ENCODE data around the gene TGDS.

The TGDS gene

GRCh38 chr13:94599877-94600276 lies 3.9 kb upstream of the TGDS start:
- DNase-seq: no peak

DNA sequence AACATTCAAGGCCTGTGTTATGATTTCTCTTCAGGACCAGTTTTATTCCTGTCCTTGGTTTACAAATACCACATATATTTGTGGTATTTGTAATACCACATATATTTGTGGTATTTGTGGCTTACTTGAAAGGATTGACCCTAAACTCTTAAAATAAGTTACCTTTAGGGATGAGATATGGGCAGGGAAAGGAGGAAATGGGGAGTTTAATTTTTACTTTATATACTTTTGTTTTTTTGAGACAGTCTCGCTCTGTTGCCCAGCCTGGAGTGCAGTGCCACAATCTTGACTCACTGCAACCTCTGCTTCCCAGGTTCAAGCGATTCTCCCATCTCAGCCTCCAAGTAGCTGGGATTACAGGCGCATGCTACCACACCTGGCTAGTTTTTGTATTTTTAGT lies 2.3 kb upstream of the TGDS start:
- DNase-seq: no peak

- DNase-seq: no peak
Observed at GRCh38 chr13:94596575-94596971, 621 bp upstream of the TGDS start.

GRCh38 chr13:94595001-94595949 lies 677 bp downstream of the TGDS start:
- DNase-seq: no peak

DNA sequence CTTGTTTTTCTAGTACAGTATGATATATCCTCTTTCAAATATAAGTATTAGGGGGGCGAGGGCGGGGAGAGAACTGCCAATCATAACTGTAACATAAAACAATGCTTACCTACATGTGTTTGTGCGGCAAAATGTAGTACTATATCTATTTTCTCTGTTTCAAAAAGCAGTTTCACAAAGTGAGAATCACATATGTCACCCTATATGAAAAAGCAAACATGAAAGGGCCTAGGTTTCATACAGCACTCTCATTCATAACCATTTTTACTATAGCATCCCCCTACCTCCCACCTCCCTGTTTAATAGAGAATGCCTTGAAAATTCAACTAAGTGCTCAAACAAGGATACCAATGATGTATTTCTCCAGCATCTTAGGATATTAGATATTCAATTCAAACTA lies 5.2 kb downstream of the TGDS start:
- no peak for DNase-seq

- no peak for DNase-seq
Observed at GRCh38 chr13:94588541-94588940, 7.4 kb downstream of the TGDS start.

DNA sequence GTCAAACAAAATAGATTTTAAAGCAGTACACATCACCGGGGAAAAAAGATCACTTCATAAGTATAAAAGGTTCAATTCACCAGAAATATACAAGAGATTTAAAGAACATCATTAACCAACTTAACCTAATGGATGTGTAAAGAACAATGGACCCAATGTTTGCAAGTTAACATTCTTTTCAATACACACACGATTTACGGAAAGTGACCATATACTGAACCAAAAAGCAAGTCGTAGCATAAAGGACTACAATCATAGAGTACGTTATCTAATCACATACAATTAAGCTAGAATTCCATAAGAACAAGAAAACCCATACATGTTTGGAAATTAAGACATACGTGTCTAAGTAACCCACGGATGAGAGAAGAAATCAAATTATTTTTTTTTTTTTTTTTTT lies 9.6 kb downstream of the TGDS start:
- no peak for DNase-seq

DNA sequence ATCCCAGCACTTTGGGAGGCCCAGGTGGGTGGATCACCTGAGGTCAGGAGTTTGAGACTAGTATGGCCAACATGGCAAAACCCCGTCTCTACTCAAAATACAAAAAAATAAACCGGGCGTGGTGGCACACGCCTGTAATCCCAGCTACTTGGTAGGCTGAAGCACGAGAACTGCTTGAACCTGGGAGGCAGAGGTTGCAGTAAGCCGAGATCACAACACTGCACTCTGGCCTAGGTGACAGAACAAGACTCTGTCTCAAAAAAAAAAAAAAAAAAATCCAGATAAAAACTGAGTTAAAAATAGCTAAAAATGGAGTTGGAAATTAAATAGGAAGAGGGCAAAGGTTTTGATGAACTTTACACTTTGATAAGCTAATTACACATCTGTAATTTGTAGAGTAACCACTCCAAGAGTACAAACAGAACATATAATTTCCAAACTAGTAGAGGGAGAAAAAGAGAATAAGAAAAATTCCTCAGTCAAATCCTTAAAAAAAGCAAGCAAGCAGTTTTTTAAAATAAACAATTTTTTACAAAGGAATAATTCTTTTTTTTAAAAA lies 10.3 kb downstream of the TGDS start:
- DNase-seq: no peak

DNA sequence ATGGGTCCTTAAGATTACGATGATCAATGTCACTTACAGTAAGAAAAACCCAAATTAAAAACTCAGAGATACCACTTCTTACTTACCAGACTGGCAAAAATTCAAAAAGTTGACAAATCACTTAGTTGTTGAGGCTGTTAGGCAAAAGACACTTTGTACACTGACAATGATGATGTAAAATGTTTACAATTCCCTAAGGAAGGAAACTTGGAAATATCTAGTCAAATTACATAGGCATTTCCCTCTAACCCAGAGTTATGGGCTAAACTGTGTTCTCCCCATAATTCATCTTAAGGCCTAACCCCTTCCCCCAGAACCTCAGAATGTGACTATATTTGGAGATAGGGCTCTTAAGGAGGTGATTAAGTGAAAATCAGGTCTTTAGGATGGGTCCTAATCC lies 12.0 kb downstream of the TGDS start:
- DNase-seq: no peak

- no peak for DNase-seq
Observed at GRCh38 chr13:94579063-94579462, 16.9 kb downstream of the TGDS start.

GRCh38 chr13:94569615-94570014 lies 26.3 kb downstream of the TGDS start:
- no peak for DNase-seq

- no peak for DNase-seq
Observed at GRCh38 chr13:94568443-94568842, 27.5 kb downstream of the TGDS start.

DNA sequence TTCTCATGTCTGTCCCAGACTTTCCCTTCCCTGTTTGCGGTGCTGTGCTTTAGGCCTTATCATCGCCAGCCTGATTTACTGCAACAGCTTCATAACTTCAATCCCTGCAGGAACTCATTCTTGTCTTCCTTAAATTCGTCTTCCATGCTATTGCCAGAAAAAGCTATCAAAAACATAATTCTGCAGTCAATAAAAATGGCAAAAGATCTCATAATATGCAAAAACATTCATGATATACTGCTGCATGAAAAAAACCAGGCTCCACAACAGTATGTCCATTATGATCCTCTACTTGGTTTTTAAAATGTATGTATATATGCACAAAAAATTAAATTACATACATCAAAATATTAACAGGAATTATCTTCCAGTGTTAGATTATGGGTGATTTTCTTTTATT lies 28.4 kb downstream of the TGDS start:
- DNase-seq: no peak

- no peak for DNase-seq
Observed at GRCh38 chr13:94561126-94561525, 34.8 kb downstream of the TGDS start.

GRCh38 chr13:94560116-94560515 lies 35.8 kb downstream of the TGDS start:
- DNase-seq: no peak

GRCh38 chr13:94559222-94559795 lies 36.6 kb downstream of the TGDS start:
- no peak for DNase-seq

- no peak for DNase-seq
Observed at GRCh38 chr13:94558716-94559115, 37.2 kb downstream of the TGDS start.

GRCh38 chr13:94557684-94558235 lies 38.2 kb downstream of the TGDS start:
- DNase-seq: no peak

- DNase-seq: no peak
Observed at GRCh38 chr13:94556621-94557020, 39.3 kb downstream of the TGDS start.

- no peak for DNase-seq
Observed at GRCh38 chr13:94556041-94556440, 39.9 kb downstream of the TGDS start.

DNA sequence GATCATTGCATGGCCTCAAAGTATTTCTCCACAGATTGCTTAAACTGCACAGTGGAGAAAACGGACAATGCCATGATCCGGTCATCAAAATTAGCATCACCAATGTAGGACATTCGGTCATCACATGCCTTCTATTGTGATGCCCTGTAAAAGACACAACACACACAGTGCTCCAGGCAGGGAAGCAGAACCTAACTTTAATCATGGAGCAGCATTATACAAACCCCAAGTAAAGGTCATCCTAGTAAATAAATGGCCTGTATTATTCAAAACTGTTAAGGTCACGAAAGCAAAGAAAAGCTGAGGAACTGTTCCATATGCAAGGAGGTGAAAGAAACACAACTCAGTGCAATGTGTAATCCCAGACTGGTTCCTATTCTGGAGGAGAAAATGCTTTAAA lies 42.2 kb downstream of the TGDS start:
- no peak for DNase-seq

- DNase-seq: no peak
Observed at GRCh38 chr13:94552095-94552494, 43.9 kb downstream of the TGDS start.

- peak; percentile 35 to 44 for DNase-seq
Observed at GRCh38 chr13:94550062-94550738, 45.8 kb downstream of the TGDS start.
